Nephron (organoid): ENCODE measurements around the gene SORCS3.

Experiments used
- H3K27ac Mint-ChIP-seq, 3 experiments: 2 replicates each; pipeline ENCODE4 v1.8.0; 2020; ENCODE audit warnings: mixed read lengths in 3 of 3, mild to moderate bottlenecking in 2 of 3, moderate library complexity in 1 of 3
- H3K27me3 Mint-ChIP-seq: 2 replicates; pipeline ENCODE4 v1.8.0; 2021; ENCODE audit warnings: low read depth, mild to moderate bottlenecking, moderate library complexity, mixed read lengths
- H3K36me3 Mint-ChIP-seq: 2 replicates; pipeline ENCODE4 v1.8.0; 2020; ENCODE audit warnings: low read depth, mixed read lengths
- H3K4me1 Mint-ChIP-seq: 2 replicates; pipeline ENCODE4 v1.8.0; 2020; ENCODE audit warnings: mixed read lengths
- H3K4me3 Mint-ChIP-seq, 3 experiments: 2 replicates each; pipeline ENCODE4 v1.8.0; 2020; ENCODE audit warnings: mild to moderate bottlenecking in 3 of 3, mixed read lengths in 3 of 3, moderate library complexity in 2 of 3
- H3K9me3 Mint-ChIP-seq: 2 replicates; pipeline ENCODE4 v1.8.0; 2020; ENCODE audit warnings: mixed read lengths
- TF ChIP-seq, protein P1 (sequence below), 3 experiments: fragments of 200-600 bp; sonication (generic); IDR thresholded peaks; one replicate each; pipeline ENCODE4 v1.5.0; 2021; ENCODE audit warnings: antibody characterized with exemption in 3 of 3; ENCODE audit not compliant: unreplicated experiment in 3 of 3

The SORCS3 gene

DNA sequence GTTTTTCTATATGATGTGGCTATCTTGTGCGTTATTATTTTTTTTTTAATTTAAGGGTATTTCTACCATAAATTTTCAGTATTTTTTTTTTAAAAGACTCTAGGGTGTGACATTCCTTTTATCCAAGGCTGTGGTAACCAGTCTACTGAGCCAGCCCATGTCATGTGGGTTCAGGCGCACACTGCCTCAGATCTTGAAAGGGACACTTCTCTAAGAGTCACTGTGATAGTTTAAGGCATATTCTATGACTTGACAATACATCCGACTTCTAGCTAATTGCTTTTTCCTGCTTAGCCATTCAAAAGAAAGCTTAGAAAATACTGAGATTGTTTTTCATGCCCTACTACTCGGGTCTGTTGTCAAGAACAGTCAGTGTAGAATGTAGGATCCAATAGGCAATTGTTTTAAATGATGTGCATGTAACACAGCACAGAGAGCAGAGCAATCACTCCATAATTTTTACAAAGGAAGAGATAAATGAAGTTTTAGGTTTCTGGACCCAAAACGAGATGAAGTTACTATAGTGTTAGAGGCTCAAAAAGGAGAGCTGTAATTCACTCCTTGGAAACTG is 263.7 kb downstream of the SORCS3 start:
- Mint-ChIP-seq H3K4me3 (no peak overlapping the region), H3K27ac (no peak overlapping the region), H3K27me3 (peaks cover 10% of the 10 kb centered on the region), H3K36me3 (no peaks in the 10 kb centered on the region), H3K9me3 (no peaks in the 10 kb centered on the region), H3K4me1 (peaks cover 6% of the 10 kb centered on the region)
- TF ChIP-seq, protein P1, sequence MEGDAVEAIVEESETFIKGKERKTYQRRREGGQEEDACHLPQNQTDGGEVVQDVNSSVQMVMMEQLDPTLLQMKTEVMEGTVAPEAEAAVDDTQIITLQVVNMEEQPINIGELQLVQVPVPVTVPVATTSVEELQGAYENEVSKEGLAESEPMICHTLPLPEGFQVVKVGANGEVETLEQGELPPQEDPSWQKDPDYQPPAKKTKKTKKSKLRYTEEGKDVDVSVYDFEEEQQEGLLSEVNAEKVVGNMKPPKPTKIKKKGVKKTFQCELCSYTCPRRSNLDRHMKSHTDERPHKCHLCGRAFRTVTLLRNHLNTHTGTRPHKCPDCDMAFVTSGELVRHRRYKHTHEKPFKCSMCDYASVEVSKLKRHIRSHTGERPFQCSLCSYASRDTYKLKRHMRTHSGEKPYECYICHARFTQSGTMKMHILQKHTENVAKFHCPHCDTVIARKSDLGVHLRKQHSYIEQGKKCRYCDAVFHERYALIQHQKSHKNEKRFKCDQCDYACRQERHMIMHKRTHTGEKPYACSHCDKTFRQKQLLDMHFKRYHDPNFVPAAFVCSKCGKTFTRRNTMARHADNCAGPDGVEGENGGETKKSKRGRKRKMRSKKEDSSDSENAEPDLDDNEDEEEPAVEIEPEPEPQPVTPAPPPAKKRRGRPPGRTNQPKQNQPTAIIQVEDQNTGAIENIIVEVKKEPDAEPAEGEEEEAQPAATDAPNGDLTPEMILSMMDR (IDR thresholded peaks at IDR 0.05; ENCODE audit: unreplicated experiment in 3 of 3), result no peak

DNA sequence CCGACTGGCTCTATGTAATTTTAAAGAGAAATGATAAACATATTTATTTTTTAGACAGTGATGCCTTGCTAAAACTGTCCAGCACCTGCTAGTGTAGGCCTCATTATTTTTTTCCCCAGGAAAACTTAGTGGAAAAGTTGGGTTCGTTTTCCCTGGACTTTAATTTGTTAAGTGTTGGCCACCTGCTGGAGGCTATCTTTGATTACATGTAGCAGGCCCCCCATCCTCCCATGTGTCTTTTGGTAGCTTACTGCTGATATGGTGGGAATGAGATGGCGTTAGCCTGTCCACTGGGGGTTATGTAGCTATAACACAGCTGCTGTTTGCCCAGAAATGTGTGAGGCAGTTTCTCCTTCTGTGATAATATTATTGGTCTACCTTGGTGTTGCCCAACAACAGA is 265.0 kb downstream of the SORCS3 start:
- Mint-ChIP-seq H3K36me3 (no peaks in the 10 kb centered on the region), H3K27ac (no peak overlapping the region), H3K9me3 (no peaks in the 10 kb centered on the region), H3K27me3 (peaks cover 11% of the 10 kb centered on the region), H3K4me3 (no peak overlapping the region), H3K4me1 (peaks cover 6% of the 10 kb centered on the region)
- TF ChIP-seq, protein P1 (IDR thresholded peaks at IDR 0.05; ENCODE audit: unreplicated experiment in 3 of 3), result no peak

DNA sequence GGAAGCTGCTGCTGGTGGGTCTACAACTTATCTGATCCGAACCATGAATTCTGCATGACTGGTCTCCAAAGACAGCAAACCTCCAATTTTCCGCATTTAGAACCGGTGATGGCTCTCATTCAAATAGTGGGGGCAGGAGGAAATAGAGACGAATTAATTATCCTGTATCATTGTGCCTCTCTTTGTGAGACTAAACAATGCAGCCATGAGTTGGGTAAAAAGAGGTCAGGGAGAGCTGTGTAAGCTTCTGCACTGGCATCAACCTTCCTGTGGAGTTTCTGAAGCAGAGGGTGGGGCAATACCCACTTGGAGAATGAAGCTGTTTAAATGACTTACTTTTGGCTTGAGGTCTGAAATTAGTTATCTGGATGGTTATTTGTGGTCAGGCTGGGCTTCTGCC is 266.4 kb downstream of the SORCS3 start:
- Mint-ChIP-seq H3K9me3 (no peaks in the 10 kb centered on the region), H3K27me3 (peaks cover 11% of the 10 kb centered on the region), H3K36me3 (no peaks in the 10 kb centered on the region), H3K27ac (no peak overlapping the region), H3K4me3 (no peak overlapping the region), H3K4me1 (peaks cover 13% of the 10 kb centered on the region)
- TF ChIP-seq, protein P1 (IDR thresholded peaks at IDR 0.05; ENCODE audit: unreplicated experiment in 3 of 3), result no peak

DNA sequence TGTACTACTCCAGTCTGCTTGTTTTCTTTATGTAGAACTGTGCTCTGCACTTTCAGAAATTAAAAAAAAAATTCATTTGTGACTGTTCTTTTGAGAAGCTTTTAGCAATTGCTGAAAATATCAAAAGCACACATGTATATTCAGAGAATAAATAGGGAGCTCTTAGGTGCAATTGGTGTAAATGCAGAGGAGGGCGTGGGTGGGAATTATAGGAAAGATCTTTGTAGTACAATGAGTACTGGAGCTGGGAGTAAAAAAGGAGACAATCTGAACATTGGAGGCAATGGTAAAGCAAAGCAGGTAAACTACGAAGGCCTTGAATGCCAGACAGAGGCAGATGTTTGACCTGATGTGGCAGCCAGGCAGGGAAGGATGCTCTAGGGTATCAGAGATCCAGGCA is 267.5 kb downstream of the SORCS3 start:
- TF ChIP-seq, protein P1 (IDR thresholded peaks at IDR 0.05; ENCODE audit: unreplicated experiment in 3 of 3), result no peak
- Mint-ChIP-seq H3K27me3 (peaks cover 11% of the 10 kb centered on the region), H3K9me3 (no peaks in the 10 kb centered on the region), H3K4me3 (no peak overlapping the region), H3K36me3 (no peaks in the 10 kb centered on the region), H3K4me1 (peaks cover 7% of the 10 kb centered on the region), H3K27ac (no peak overlapping the region)

DNA sequence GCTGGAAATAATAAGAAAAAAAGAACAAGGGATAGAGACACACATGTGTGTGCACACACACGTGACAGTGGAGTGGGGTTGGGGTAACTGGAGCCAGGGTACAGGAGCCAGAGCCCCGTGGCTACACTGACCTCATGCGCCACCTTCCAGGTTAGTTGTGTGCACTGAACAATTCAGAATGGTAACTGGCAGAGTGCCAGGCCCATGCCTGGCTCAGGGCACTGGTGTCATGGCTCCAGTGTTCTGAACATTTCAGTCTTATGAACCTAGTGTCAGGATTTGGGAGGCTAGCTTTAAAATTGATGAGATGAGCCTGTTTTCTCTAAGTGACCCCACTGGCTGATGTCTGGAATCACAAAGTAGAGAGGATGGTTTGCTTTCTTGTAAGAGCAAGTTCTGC is 269.6 kb downstream of the SORCS3 start:
- Mint-ChIP-seq H3K27me3 (peaks cover 17% of the 10 kb centered on the region), H3K27ac (no peak overlapping the region), H3K36me3 (no peaks in the 10 kb centered on the region), H3K9me3 (no peaks in the 10 kb centered on the region), H3K4me3 (no peak overlapping the region), H3K4me1 (peaks cover 7% of the 10 kb centered on the region)
- TF ChIP-seq, protein P1 (IDR thresholded peaks at IDR 0.05; ENCODE audit: unreplicated experiment in 3 of 3), result no peak

DNA sequence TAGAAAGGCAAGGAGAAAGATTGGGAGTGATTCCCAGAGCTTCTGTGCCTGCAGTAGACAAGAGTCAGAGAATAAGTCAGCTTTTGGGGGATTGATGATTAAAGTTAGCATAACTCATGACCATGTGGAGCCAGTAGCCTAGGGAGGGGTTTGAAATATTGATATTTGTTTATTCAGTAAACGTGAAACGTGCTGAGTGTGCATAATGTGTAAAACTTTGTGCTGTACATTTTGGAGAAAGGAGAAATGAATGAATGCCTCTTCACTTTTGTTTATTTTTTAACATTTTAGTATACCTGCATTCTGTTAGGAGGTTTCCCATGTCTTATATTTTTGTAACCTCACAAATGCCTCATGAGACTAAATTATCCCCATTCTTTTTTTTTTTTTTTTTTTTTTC is 272.3 kb downstream of the SORCS3 start:
- Mint-ChIP-seq H3K4me3 (no peak overlapping the region), H3K27ac (no peak overlapping the region), H3K9me3 (no peaks in the 10 kb centered on the region), H3K27me3 (peaks cover 13% of the 10 kb centered on the region), H3K4me1 (peaks cover 7% of the 10 kb centered on the region), H3K36me3 (no peaks in the 10 kb centered on the region)
- TF ChIP-seq, protein P1 (IDR thresholded peaks at IDR 0.05; ENCODE audit: unreplicated experiment in 3 of 3), result no peak
